Measurements from ENCODE around the gene ERC2.

Gene ERC2

DNA sequence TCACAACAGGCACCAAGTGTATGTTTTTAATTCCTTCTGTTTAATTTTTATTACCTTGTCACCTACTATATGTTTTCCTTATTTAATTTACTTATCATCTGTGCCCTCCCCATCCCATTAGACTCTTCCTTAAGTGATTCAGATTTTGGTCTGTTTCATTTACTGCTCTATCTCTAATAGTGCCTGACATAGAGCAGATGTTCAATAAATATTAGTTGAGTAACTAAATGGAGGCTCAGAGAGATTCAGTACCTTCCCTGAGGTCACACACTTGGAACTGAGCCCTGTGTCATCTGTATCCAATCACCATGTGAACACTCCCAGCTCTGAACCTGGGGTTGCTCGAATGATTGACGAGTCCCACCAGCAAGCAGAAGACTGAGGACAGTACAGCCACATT lies 663.1 kb downstream of the ERC2 start:
- FAIRE-seq = no peak

DNA sequence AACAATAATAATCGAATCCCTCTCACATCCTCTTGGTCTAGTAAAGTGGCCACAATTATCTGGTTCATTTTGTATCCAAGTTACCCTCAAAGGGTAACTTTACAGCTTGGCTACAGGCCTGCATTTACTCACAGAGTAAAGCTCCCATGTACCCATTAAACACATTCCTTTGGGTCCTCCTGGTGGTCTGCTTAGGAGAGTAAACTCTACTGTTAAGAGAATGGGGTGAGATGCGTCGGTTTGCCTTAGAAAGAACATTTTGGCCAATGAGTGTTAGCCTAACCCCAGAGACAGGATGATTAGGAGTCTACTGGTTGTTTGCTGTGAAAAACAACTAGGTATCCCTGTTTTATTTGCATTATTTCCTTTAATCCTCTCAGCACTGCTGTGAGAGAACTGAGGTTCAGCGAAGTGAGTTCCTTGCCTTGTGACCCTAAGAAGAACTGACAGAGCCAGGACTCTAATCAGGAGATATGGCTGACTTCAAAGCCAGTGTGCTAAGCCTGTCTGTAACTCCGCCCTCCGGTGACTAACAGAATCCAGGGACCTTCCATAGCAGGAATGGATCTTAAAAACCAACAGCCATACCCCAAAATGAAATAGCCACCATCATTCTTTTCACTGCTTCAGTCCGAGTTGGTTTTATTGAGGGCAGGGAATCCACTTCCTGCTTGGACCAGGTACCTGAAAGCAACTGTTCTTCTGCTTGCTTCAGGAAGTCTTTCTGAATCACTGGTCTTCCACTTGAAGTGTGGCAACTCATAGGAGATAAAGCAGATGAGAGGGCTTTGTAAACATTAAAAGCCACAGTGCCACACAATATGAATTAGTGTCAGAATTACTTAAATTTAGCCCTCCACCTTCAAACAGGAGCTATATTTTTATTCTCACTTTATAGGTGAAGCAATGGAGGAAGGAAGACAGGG lies 663.8 kb downstream of the ERC2 start:
- no peak for DNase-seq (ENCODE audit: low spot score)
- no peak for FAIRE-seq

More for the DNA sequence above, 663.1 kb downstream of the ERC2 start:
- no peak for DNase-seq (ENCODE audit: low spot score)

DNA sequence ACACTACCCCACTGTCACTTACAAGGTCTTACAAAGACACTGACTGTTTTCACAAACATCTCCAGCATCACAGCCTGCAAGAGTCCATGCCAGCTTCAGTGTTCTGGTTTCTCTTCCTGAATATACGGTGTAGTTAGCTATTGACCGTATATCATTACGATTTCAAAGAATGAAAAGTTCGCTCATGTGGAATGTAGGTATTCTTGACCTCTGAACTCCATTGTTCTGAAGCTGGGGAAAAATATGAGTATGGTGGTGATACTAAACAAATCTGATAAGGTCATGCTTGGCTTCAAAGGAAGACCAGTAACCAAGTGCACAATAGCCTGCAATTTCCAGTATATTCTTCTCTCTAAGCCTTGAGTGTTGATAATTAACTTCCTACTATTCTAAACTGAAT lies 665.5 kb downstream of the ERC2 start:
- DNase-seq (ENCODE audit: low spot score) (no peak), FAIRE-seq (no peak)

DNA sequence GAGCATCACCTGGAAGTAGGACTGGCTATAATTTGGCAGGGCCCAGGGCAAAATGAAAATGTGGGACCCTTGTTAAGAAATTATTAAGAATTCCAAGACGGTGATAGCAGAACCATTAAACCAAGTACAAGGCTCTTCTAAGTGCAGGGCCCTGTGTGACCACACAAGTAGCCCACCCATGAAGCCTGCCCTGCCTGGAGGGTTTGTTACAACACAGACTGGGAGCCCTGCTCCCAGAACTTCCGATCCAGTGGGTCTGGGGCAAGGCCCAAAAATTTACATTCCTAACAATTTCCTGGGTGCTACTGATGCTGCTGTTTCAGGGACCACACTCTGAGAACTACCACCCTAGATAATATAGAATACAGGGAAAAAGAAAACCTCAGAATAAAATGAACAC lies 666.6 kb downstream of the ERC2 start:
- FAIRE-seq (no peak), DNase-seq (ENCODE audit: low spot score) (no peak)

DNA sequence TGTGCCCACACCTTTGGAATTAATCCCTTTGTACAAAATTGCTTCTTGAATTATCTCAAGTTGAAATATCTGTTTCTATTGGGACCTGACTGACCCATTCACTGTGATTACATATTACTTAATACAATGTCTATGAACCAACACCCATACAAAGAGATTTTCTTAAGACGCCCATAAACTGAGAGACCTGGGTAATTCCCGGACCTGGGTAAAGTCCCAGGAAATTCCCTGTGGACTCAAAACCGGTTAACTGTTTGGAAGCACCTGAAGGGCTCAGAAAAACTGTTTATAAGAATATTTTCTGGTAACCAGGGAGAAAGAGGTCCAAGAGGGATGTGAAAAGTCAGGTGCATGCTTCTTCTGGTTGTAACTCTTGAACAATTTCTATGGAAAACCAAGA lies 667.2 kb downstream of the ERC2 start:
- no peak for DNase-seq (ENCODE audit: low spot score)
- FAIRE-seq = no peak

DNA sequence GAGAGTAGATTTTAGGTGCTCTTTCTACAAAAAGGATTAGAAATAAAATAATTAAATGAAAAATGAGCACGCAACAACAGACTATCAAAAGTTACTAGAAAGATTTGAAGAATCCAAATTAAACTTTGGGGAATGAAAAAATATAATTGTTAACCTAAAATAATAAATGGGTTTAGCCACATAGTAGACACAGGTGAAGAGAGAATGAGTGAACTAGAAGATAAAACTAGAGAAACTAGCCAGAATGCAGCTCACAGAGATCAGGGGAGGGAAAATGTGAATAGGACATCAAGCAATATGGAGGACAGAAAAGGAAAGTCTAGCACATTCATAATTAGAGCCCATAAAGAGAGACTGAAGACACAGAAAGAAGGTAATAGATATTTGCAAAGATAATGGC lies 670.5 kb downstream of the ERC2 start:
- DNase-seq (ENCODE audit: low spot score) (no peak), FAIRE-seq (no peak)

DNA sequence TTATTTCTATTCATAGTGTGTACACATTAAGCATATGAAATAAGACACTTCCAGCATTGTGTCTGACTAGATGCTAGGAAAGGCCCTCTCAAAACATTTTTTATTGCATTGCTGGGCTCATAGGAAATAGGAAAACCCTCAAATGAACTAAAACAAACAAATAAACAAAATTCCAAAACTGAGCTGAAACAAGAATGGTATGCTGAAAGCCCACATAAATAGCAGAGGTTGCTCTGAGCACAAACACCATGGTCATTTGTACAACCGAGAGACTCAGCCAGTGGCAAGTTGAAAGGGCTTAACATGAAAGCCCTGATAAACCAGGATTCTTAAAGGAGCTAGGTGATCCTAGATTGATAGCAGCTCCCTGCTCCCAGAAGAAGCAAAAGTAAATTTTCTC lies 671.2 kb downstream of the ERC2 start:
- FAIRE-seq (no peak), DNase-seq (ENCODE audit: low spot score) (no peak)

DNA sequence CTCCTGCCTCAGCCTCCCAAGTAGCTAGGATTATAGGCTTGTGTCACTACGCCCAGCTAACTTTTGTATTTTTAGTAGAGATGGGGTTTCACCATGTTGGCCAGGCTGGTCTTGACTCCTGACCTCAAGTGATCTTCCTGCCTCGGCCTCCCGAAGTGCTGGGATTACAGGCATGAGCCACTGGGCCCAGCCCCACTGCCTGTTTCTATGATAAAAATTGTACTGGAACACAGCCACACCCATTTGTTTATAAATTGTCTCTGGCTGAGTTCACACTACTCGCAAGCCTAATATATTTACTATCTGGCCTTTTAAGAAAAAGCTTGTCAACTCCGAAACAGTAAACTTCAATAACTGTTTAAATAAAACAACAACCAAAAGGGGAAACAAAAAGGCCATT lies 671.7 kb downstream of the ERC2 start:
- DNase-seq (ENCODE audit: low spot score) (no peak), FAIRE-seq (no peak)

DNA sequence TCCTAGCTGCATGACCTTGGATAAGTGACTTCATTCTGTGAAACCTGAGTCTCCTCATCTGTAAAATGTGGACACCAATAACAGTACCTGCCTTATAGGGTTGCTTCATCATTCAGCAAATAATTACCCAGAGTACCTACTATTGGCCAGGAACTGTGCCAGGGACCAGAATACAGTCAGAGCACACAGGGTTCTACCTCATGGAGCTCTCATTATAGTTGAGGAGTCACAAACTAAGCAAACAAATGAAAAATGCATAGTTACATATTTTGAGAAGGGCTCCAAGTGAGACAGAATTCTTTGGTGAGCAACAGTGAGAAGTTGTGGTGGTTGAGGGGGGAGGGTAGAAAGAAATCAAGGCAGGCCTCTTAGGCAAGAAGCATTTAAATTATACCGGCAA lies 672.5 kb downstream of the ERC2 start:
- DNase-seq (ENCODE audit: low spot score) (no peak), FAIRE-seq (no peak)

DNA sequence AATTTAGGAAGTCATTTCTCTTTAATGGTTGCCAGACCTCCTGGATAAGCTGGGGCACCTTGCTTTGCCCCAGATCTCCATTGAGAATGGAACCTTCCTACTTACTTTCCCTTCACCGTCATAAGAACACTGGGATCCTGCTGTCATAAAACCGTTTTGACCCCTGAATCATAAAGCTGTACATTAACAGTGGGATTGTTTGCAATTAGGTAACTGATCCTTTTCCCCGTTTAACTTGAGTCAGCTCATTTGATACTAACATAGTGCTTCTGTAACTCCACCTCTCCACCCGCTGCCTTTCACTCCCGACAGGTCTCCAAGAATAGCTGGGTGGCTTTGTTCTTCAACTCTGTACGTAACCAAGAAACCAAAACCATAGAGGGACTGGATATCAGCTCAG lies 673.0 kb downstream of the ERC2 start:
- FAIRE-seq (no peak), DNase-seq (ENCODE audit: low spot score) (no peak)

DNA sequence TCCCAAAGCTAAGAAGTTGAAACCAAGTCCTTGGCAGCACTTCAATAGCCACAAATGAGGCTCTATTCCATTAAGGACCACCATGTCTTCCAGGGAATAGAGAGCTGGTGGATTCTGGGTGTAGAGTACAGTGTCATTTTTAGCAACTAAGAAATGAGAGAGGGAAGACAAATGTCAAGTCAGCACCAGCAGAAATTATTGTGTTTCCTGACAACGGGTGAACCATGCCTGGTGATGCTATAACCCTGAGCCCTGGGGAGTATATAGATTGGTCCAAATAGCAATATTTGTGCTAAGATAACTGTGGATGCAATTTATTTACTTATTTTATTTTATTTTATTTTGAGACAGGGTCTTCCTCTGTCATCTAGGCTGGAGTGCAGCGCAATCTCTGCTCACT lies 675.5 kb downstream of the ERC2 start:
- FAIRE-seq (no peak), DNase-seq (ENCODE audit: low spot score) (no peak)

DNA sequence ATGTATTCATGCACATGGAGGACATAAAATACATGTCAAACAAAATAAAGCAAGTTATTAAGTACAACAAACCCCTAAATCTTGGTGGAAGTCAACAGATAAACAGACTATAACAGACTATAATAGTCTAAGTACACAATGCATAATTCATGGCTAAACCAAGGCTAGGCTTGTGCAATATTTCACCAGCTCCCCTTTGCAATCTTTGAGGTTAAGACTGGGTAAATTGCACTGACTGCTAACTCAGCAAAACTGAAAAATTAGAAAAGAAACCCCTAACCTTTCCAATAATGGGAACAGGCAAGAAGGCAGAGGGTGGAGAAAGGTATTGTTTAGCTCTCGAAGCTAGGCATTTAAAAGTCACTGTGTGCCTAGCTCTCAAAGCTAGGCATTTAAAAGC lies 676.3 kb downstream of the ERC2 start:
- DNase-seq (ENCODE audit: low spot score) = no peak

DNA sequence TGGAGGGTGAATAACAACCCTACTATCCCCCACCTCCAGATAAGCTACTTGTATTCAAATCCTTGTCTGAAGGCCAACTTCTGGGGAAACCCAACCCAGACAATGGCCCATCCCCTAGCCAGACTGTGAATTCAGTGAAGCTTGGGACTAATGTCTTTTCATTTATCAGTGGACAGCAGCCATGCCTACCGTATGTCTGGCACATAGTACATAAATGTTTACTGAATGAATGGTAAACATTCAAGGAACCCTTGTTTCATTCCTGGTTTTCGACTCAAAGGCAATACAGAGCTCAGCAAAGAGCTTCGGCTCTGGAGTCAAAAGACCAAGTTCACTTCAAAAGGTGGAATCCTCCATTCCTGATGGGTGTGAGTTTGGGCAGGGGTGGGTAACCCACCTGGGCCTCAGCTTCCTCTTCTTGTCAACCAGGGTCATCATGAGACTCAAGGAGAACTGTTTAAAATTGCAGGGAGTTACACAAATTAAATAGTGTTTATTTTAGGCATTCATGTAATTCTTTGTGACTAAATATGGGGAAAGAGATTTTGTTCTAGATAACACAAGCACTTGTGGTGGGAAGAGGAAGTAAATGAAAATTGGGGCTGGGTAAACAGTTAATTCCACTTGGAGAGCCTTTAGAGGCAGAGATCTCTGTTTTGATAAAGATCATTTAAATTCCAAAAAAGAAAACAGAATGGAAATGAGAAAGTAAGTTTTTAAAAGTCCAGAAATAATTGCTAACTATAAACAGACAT lies 677.5 kb downstream of the ERC2 start:
- no peak for FAIRE-seq

More for the DNA sequence above, 676.3 kb downstream of the ERC2 start:
- no peak for FAIRE-seq

DNA sequence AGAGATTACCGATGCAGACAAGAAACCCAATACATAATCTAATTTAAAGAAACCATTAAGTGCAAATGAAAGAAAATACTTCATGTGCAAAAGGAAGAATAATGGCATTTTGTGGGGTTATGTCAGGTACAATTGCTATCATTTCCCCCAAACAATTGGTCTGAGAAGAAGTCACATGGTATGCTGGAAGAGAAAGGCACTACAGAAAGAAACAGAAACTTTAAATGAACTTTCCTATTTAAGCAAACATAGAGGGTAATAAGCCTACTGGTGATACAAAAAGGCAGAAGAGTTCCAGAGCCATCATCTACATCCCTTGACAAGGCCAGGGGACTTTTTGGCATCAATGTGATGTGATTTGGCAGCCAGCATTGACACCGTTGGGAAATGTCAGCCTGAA lies 678.8 kb downstream of the ERC2 start:
- DNase-seq (ENCODE audit: low spot score) = no peak
- FAIRE-seq = no peak

More for the DNA sequence above, 677.5 kb downstream of the ERC2 start:
- DNase-seq (ENCODE audit: low spot score) = no peak

DNA sequence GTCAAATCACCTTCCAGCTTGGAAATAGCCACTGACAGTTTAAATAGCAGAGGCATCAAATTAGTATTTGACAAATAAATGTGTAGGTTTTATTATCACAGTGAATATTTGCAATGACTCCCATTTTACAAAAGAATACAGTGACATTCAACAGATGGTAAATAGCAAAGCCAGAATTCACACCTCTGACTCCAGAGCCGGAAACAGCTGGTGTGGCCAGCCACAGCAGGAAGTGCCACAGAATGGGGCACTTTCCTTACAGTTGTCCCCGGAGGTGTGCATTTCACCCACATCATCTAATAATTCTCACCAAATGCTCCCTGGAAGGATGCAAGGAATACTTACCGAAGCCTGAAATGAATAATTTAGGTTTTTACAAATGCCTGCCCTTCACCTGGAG lies 685.5 kb downstream of the ERC2 start:
- no peak for FAIRE-seq

DNA sequence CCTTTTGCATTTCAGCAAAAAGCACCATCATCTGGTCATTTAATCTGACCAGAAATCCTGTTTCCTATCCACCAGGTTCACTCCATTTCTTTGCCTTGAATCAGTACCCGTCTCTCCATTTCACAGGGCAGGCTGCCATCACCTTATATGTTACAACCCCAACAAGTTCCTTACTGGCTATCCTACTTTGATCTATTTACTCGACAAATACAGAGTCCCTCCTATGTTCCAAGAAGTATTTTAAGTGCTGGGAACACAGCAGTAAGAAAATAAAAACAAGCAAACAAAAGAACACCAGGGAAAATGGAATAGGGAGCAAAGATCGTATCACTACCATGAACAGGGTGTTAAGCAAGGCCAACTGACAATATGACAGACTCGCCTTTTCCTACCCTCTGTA lies 685.9 kb downstream of the ERC2 start:
- FAIRE-seq (no peak), DNase-seq (ENCODE audit: low spot score) (no peak)

More for the DNA sequence above, 685.5 kb downstream of the ERC2 start:
- DNase-seq (ENCODE audit: low spot score) = no peak

DNA sequence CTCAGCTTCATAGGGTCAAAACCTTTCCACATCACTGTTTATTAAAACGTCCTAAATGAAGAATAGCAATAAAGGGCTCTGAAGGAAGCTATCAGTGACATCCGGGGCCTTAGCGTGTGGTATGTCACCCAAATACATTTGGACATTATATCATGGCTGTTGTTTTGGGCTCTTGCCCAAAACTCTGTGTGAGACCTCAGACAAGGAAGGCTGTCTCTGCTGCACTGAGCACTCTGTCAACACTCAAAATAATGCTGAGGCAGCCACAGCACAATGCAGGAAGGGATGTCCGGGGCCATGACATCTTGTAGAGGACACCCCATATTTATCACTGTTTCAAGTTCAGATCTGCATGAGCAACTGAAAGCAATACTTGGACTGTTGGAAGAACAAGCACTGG lies 687.4 kb downstream of the ERC2 start:
- FAIRE-seq (no peak), DNase-seq (ENCODE audit: low spot score) (no peak)

DNA sequence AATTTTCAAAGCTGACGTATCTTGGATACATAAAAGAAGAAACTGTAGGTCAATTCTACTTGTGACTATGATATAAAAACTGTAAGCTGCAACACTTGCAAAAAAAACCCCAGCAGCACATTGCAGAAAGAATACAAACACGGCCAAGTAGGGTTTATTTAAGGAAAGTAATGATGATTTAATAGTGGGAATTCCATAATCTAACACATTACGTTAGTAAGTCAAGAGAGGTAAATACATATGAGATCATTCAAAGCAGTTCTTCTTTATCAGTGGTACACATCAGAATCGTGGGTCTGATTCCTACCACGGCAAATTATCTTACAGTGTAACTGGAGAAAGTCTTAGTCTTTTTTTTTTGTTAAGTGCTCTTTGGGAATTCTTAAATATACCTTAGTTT lies 688.7 kb downstream of the ERC2 start:
- DNase-seq (ENCODE audit: low spot score) = no peak
- no peak for FAIRE-seq

DNA sequence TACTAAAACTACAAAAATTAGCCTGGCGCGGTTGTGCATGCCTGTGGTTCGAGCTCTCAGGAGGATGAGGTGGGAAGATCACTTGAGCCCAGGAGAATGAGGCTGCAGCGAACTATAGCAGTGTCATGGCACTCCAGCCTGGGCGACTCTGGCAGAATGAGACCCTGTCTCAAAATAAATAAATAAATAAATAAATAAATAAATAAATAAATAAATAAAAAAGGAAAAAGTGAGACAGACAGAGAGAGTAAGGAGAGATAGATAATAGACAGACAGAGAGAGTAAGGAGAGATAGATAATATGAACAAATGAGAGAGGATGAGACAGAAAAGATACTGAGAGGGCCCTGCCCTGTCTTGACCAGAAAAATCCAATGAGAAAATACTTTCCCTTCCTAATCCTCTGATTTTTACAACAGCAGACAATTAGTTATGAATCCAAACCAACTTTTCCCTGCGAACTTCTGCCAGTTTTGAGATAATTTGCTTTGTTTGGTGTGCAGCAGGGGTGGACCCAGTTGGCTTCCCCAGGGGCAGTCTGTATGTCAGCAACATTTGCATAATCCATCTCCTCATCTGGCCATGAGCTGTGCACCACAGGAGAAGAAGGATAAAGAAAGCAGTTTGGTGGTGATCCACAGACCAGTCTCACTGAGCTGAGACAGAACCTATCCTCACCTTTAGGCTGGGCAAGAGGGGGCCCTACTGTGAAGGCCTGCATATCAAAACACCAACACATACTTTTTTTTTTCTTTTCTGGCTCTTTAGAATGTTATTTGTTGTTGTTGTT lies 692.7 kb downstream of the ERC2 start:
- DNase-seq (ENCODE audit: low spot score) = no peak
- no peak for FAIRE-seq

DNA sequence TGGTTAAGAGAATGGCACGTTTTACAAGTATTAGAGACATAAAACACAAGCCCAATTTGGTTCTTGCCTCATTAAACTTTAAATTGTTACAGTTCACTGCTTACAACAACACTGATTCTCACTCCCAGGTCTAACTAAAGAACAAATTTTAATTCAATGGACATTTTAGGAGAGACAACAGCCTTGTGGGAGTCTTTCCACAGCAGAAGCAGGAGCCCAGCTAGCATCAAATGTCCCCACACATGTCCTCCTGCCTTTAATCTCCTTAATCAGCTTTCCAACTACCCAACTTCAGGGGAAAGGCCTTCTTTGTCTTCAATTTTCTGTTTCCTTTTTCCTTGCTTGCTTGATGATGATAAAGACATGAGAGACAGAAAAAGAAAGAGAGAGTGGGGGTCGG lies 693.4 kb downstream of the ERC2 start:
- DNase-seq (ENCODE audit: low spot score) (no peak), FAIRE-seq (no peak)

DNA sequence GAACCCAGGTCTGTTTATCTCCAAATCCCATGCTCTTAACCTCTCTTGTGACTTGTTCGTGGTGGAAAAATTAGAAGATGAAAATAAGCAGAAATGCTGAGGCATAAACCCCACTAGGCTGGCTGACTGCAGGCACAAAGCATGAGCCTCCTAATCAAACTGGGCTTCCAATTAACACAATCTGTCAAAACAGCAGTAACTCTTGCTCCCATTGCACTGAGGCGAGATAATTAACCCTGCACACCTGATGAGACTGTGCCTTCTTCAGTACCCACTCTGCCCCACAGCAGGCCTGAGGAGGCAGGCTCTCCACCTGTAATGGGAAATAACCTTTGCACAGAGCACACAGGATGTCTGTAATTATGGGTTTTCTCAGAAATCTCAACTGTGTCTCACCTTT lies 696.8 kb downstream of the ERC2 start:
- DNase-seq (ENCODE audit: low spot score) = no peak
- FAIRE-seq = no peak

DNA sequence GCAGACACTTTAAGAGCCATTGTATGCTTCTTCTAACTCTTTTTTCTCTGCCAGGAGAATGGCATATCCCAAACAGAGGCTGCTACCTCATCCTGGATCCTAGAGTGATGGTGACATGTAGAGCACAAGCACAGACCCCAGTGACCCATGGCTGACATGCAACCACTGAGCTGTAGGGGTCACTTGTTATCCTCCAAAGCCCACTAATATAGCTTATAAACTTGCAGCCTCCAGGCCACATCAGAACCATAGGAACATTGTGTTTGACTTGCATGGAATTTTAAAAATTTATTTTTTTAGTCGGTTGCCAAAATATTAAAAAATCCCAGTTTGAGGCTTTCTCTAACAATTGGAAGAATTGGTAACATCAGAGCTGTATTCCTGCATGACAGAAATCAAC lies 698.2 kb downstream of the ERC2 start:
- DNase-seq (ENCODE audit: low spot score) (no peak), FAIRE-seq (no peak)

All from urothelium cell line (cell line).